CD4-positive, alpha-beta T cell (primary cell): ENCODE measurements around the gene HBM. TPM values are rescaled to one million over a fixed set of nuclear protein-coding genes. Genes with fewer than 3 reads are reported as not detected.
"Not testable (repeated sequence)": the region's sequence is repeated elsewhere in the genome, so short reads cannot be mapped to it uniquely, and the experiment has no call there.

Experiments
- ATAC-seq: fragments of 200-7000 bp; cut with Tn5 transposase; one replicate; pipeline ENCODE4 v1.10.0; 2022; ENCODE audit warnings: mild to moderate bottlenecking; ENCODE audit not compliant: poor library complexity
- CTCF ChIA-PET: fragments of 350-600 bp; sonication (Branson Sonifier 250); formaldehyde crosslinking; loops from one replicate; lab custom pipeline; 2021; ENCODE audit warnings: antibody characterized with exemption, inconsistent platforms; lab: Charles Lee
- POLR2A ChIA-PET: fragments of 350-600 bp; sonication (Branson Sonifier 250); formaldehyde crosslinking; loops from one replicate; lab custom pipeline; 2021; ENCODE audit warnings: antibody characterized with exemption, inconsistent platforms; lab: Charles Lee
- DNase-seq, 14 experiments: peaks; one replicate each; pipeline ENCODE4 v3.0.0-alpha.2; 2013 to 2020; ENCODE audit warnings: mixed read lengths in 2 of 14
- H3K27ac ChIP-seq, 2 donors: one replicate each; pipeline versions ENCODE4 v1.5.1 to v1.7.0; 2013; ENCODE audit warnings: low read length in 2 of 2, low read depth in 1 of 2, mild to moderate bottlenecking in 1 of 2
- H3K27me3 ChIP-seq, 2 experiments: 1 replicate in 1 of 2; 2 replicates in 1 of 2; pipeline versions ENCODE4 v1.6.1 to v1.7.0; 2013; ENCODE audit warnings: low read length in 2 of 2, control low read depth in 1 of 2, mild to moderate bottlenecking in 1 of 2, moderate library complexity in 1 of 2; ENCODE audit not compliant: insufficient read depth in 2 of 2, control insufficient read depth in 1 of 2
- H3K36me3 ChIP-seq: one replicate; pipeline ENCODE4 v1.6.1; 2013; ENCODE audit warnings: low read length, control low read depth; ENCODE audit not compliant: insufficient read depth
- H3K4me1 ChIP-seq: one replicate; pipeline ENCODE4 v1.6.1; 2013; ENCODE audit warnings: low read length, control low read depth; ENCODE audit not compliant: insufficient read depth
- H3K4me3 ChIP-seq: one replicate; pipeline ENCODE4 v1.5.1; 2013; ENCODE audit warnings: mild to moderate bottlenecking, low read length, moderate library complexity
- H3K9me3 ChIP-seq, 2 experiments: 1 replicate in 1 of 2; 2 replicates in 1 of 2; pipeline versions ENCODE4 v1.6.1 to v1.7.0; 2013; ENCODE audit warnings: low read length in 2 of 2, mild to moderate bottlenecking in 2 of 2, control low read depth in 1 of 2, moderate library complexity in 1 of 2; ENCODE audit not compliant: control insufficient read depth in 1 of 2, insufficient read depth in 1 of 2
- H3K27ac Mint-ChIP-seq: one replicate; pipeline ENCODE4 v1.8.0; 2020; ENCODE audit warnings: mixed read lengths
- H3K27me3 Mint-ChIP-seq: one replicate; pipeline ENCODE4 v1.8.0; 2021; ENCODE audit warnings: mixed read lengths
- H3K36me3 Mint-ChIP-seq: one replicate; pipeline ENCODE4 v1.8.0; 2021; ENCODE audit warnings: low read depth, mixed read lengths
- H3K4me1 Mint-ChIP-seq: one replicate; pipeline ENCODE4 v1.8.0; 2021; ENCODE audit warnings: low read depth, mixed read lengths
- H3K4me3 Mint-ChIP-seq: one replicate; pipeline ENCODE4 v1.8.0; 2020; ENCODE audit warnings: mild to moderate bottlenecking, mixed read lengths
- H3K9me3 Mint-ChIP-seq: one replicate; pipeline ENCODE4 v1.8.0; 2020; ENCODE audit warnings: mixed read lengths
- intact Hi-C, 2 experiments: fragments of 100-400 bp; cut with DNase I in 1 of 2; cut with micrococcal nuclease in 1 of 2; formaldehyde crosslinking; loops; one replicate each; pipeline versions ENCODE4 v1.15.1 to v1.9.0; 2023 to 2025; cut with DNase I, micrococcal nuclease
- total RNA-seq, 174 experiments: library from RNA in 2 of 174; stranded (reverse) in 2 of 174; gene quantifications; one replicate each; pipeline ENCODE4 v1.2.3 and lab custom pipeline; 2021 to 2026
- TF ChIP-seq, protein P1 (sequence below): fragments of 200-600 bp; IDR thresholded peaks from one replicate; pipeline ENCODE4 v1.8.0; 2022; ENCODE audit warnings: antibody characterized with exemption, mild to moderate bottlenecking

HBM gene
- total RNA-seq, 2 experiments from 2014 or later = not detected

DNA sequence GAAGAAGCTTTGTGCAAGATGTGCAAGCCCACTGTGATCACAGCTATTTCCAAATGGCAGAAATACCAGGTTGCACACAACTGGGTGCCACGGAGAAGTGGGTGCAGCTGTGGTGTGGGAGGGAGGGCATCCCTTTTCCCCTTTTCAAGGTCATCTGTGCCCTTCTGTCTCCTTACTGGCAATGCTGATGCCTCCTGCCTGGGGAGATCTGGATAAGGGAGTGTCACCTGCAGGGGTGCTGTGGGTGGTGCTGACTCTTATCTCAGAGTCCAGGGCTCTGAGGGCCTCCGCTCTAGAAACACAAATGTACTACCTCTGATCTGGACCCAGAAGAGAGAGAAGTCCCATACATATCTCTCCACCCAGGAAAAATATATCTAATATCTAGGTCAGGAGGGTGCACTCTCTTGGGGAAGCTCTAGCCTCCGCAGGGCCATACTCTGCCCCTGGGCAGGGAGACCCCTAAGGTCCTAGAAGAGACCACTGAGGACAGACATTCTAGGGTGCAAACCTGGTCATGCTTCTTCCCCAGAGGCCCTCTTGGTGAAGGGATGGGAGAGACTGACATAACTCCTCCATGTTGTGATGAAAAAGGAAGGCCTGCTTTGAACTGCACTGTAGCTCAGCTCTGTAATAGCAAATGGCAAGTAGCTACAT lies 45.8 kb upstream of the HBM start:
- Histone ChIP-seq H3K27ac (no peak overlapping the region), H3K27me3 (no peaks in the 10 kb centered on the region), H3K4me1 (peaks cover 5% of the 10 kb centered on the region), H3K4me3 (no peak overlapping the region), H3K9me3 (no peaks in the 10 kb centered on the region), H3K36me3 (peaks cover 6% of the 10 kb centered on the region)
- intact Hi-C loops = no loop called here
- H3K27ac Mint-ChIP-seq = no peak overlapping the region
- H3K4me1 Mint-ChIP-seq = peaks cover 11% of the 10 kb centered on the region
- ChIA-PET CTCF (no interaction called here), POLR2A (interaction anchor here (1.8 kb wide), 1 partner anchor 13 kb away, joined by 4 read pairs; no protein-coding TSS in a partner anchor)
- H3K36me3 Mint-ChIP-seq = peaks cover 46% of the 10 kb centered on the region
- DNase-seq (no peak), ATAC-seq (no peak)
- no peak overlapping the region for H3K4me3 Mint-ChIP-seq
- no peaks in the 10 kb centered on the region for H3K9me3 Mint-ChIP-seq
- H3K27me3 Mint-ChIP-seq = no peaks in the 10 kb centered on the region
- TF ChIP-seq, protein P1, sequence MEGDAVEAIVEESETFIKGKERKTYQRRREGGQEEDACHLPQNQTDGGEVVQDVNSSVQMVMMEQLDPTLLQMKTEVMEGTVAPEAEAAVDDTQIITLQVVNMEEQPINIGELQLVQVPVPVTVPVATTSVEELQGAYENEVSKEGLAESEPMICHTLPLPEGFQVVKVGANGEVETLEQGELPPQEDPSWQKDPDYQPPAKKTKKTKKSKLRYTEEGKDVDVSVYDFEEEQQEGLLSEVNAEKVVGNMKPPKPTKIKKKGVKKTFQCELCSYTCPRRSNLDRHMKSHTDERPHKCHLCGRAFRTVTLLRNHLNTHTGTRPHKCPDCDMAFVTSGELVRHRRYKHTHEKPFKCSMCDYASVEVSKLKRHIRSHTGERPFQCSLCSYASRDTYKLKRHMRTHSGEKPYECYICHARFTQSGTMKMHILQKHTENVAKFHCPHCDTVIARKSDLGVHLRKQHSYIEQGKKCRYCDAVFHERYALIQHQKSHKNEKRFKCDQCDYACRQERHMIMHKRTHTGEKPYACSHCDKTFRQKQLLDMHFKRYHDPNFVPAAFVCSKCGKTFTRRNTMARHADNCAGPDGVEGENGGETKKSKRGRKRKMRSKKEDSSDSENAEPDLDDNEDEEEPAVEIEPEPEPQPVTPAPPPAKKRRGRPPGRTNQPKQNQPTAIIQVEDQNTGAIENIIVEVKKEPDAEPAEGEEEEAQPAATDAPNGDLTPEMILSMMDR = no peak

DNA sequence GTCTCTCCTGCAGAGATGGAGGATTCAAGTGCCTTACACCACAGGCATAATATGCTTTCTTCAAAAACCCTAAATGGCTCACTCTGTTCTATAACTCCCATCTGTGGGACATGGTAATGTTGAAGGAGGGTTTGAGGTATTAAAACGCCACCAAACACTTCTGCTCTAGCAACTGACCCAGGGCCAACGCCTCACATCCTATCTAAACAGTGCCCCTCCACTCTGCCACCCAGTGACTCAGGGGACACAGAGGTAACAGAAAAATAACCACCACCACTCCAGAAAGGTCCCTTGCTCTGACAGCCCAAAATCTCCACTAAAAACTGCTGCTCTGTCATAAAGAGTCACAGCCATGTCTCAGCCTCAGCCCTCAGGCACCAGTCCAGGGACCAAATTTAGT lies 45.0 kb upstream of the HBM start:
- CTCF ChIA-PET = no interaction called here

DNA sequence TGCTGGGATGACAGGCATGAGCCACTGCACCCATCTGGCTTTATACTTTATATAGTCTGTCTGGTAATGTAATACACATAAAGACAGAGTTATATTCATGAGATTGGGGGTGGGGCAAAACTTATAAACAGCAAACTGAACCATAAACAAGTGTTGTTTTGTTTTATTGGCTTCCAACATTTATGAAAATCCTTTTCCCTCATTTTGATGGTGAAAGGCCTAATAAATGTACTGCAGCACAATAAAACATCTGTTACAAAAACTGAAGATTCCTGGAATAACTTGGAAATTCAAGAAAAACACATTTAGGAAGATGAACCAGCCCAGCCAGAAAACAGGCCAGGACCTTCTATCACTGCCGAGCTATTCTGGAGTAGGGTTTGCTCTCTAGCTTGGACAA lies 43.4 kb upstream of the HBM start:
- Mint-ChIP-seq H3K36me3 (peaks cover 31% of the 10 kb centered on the region), H3K9me3 (no peaks in the 10 kb centered on the region), H3K4me3 (no peak overlapping the region), H3K27ac (no peak overlapping the region), H3K27me3 (no peaks in the 10 kb centered on the region), H3K4me1 (peaks cover 11% of the 10 kb centered on the region)
- TF ChIP-seq, protein P1 = no peak
- DNase-seq = no peak
- peaks cover 5% of the 10 kb centered on the region for H3K4me1 ChIP-seq
- no peak overlapping the region for H3K27ac ChIP-seq
- H3K27me3 ChIP-seq = no peaks in the 10 kb centered on the region
- intact Hi-C loops = loop anchor here in 1 of 2 experiments (1.0 kb wide), 1 partner anchor 236 kb away; no protein-coding TSS in a partner anchor
- no peak overlapping the region for H3K4me3 ChIP-seq
- H3K9me3 ChIP-seq = no peaks in the 10 kb centered on the region
- H3K36me3 ChIP-seq = peaks cover 2% of the 10 kb centered on the region
- POLR2A ChIA-PET = no interaction called here
- ATAC-seq = no peak
- CTCF ChIA-PET = no interaction called here

More for the DNA sequence above, 45.0 kb upstream of the HBM start:
- intact Hi-C loops = no loop called here
- no peak overlapping the region for H3K27ac ChIP-seq
- Mint-ChIP-seq H3K4me3 (no peak overlapping the region), H3K9me3 (no peaks in the 10 kb centered on the region), H3K27me3 (no peaks in the 10 kb centered on the region), H3K36me3 (peaks cover 41% of the 10 kb centered on the region), H3K4me1 (peaks cover 11% of the 10 kb centered on the region), H3K27ac (no peak overlapping the region)
- ATAC-seq = no peak
- POLR2A ChIA-PET = no interaction called here
- TF ChIP-seq, protein P1 = no peak
- no peak for DNase-seq
- H3K36me3 ChIP-seq = peaks cover 6% of the 10 kb centered on the region
- no peak overlapping the region for H3K4me3 ChIP-seq
- no peaks in the 10 kb centered on the region for H3K9me3 ChIP-seq
- peaks cover 5% of the 10 kb centered on the region for H3K4me1 ChIP-seq
- no peaks in the 10 kb centered on the region for H3K27me3 ChIP-seq

DNA sequence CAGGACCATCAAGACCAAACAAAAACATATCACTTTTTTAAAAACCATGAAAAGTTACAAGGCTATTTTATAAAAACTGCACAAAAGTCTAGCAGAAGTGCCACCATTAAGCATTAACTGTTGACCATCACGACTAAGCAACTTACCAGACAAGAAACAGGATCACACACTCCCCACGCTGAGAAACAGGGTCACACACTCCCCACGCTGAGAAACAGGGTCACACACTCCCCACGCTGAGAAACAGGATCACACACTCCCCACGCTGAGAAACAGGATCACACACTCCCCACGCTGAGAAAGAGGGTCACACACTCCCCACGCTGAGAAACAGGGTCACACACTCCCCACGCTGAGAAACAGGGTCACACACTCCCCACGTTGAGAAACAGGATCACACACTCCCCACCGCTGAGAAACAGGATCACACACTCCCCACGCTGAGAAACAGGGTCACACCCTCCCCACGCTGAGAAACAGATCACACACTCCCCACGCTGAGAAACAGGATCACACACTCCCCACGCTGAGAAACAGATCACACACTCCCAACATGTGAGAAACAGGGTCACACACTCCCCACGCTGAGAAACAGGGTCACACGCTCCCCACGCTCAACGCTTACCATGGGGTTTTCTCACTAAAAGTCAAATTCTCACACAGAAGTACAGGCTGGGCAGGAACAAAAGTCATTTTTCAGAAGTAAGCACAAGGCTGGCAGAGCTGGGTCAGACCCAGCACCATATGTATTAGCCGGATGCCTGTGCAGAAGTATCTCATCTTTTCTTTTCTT lies 42.0 kb upstream of the HBM start:
- CTCF ChIA-PET, H3K9me3 ChIP-seq, H3K27ac ChIP-seq, H3K27me3 ChIP-seq, H3K4me3 ChIP-seq, H3K4me1 ChIP-seq, ATAC-seq, H3K9me3 Mint-ChIP-seq, H3K4me3 Mint-ChIP-seq, H3K27me3 Mint-ChIP-seq, H3K36me3 ChIP-seq, H3K4me1 Mint-ChIP-seq, H3K27ac Mint-ChIP-seq, intact Hi-C loops: not testable (repeated sequence)
- DNase-seq = peak in 3 of 14 experiments; percentile 15 to 57 (median 32)
- peaks cover 23% of the 10 kb centered on the region for H3K36me3 Mint-ChIP-seq
- POLR2A ChIA-PET = interaction anchor here (0.6 kb wide), 1 partner anchor 66 kb away, joined by 3 read pairs; no protein-coding TSS in a partner anchor
